Measurements from ENCODE around the gene C10orf105.

C10orf105 gene, protein sequence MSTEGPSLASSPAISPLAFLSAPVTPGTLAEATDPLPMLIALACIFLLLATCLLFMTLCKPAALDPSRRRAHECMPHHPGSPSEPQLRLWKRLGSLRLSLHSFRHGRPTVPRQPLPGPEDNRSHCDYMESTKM

DNA sequence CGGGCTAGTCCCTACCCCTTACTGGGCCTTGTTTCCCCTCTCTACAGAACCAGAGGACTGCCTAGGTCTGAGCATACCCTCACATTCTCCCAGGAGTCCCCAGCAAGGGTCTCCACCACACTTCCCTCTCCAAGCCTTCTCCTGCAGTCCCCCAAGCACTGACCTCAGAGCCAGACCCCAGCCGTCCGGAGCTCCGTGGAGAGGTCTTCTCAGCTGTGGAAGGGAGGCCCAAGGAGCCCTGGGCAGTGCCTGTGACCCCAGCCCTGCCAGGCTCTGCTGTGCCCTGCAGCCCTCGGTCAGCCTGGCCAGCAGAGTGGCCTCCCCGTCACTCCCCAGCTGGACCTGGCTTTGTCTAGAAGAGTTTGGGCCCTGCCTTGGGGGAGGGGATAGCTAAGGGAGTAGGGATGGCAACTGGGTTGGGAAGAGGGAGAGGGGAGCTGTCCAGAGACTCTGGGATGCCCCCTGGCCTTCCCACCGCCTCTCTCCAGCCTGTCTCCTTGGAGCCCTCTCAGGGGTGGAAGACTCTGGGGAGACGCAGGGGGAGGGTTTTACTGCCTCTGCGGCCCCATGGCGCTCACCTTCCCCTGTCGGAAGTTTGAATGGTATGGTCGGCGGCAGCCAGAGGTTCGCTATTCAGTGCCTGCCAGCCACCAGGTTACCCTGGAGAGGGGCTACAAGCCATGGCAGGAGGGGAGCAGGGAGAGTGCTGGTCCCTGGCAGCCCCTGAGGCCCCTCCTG is at the start of gene C10orf105:
Gene C10orf105 (minus strand): TSS at position 315 of the 738 bp plus-strand sequence. CDS start 3,441 bp downstream, outside the sequence.
- DNase-seq (ENCODE audit: low read depth) = no peak

DNA sequence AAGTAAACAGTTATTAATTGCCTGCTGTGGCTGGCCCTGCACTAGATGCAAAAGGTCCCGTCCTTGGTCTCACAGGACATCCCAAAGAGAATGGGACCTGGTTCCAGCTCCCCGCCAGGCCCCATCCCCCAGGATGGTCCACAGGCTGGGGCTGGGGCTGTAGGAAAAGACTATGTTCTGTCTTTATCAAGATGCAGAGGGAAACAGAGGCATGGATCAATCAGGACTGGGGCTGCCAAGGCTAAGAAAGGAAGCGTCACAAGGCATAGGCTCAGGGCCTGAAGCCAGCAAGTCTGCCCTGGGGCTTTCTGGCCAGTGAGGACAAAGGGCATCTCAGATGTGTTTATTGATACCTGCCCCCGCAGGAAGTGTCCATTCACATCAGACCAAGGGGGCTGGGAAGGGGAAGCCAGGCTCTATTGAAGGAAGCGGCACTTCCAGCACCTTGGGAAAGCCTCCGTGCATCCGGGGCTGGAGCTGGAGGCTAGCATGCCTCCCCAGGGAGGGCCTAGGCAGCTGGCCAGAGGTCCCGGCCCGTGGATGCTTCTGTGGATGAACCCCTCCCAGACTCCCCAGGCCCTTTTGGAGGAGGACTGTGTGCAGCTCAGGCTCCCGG is 48.0 kb upstream of the C10orf105 start:
- no peak for DNase-seq (ENCODE audit: low read depth)

DNA sequence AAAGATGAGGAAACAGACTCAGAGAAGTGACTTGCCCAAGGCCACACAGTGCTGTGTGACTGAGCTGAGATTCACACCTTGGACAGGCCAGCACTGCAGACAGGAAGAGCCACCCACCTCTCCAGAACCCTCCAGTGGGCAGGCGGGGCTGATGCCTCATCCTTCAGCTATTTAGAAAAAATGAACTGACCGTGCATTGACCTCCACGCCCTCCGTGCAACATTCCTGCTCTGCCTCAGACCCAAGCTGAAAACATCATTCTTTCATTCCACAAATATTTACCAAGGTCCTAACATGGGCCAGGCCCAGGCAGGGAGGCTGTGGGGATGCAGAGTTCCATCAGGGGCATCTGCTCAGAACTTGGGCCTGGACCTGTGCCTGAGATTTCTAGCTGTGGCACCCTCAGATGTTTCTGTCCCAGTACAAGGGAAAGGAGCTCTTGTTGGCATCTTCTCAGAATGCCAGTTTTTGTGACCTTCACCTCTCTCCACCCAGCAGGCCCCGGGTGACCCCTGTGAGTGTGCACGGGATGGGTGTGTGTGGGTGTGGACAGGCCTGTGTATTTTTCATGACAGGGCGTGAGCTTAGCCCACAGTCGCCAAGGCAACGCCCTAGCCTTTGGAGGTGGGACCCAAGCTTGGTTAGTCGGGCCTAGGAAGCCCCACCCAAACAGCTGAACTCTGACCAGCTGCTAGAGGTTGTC is 47.3 kb upstream of the C10orf105 start:
- DNase-seq (ENCODE audit: low read depth) = peak; percentile 94

DNA sequence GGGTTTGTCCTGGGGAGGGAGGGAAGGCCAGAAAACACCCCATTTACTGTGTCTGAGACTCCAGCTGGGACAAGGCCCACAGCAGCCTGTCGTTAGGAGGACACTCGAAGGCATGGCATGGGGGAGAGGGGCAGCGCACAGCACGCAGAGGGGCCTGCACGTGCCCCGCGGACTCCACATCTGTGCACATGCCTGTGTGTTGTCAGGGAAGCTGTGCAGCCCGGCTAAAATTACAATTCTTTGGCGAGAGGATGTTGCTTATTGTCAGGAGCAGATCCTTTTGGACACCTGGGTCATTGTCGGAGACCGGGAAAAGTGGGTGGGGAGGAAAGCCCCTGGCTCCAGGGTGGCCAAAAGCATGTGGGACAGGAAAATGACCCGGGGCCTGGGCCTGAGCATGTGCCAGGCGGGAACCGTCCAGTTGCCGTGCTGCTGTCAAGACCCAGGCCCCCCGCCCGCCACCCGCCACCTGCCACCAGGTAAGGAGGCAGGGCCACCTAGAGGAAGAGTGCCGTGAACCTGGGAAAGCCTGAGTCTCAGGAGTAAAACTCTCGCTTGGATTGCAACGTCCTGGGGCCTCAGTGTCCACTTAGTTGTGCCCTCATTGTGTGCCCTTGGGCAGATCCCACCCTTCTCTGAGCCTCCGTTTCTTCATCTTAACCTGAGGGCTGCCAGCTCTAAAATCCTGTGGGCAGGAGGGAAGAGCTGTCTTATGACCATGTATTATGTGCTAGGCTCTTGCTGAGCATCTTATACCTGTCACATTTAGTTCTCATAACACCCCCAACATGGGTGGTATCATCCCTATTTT is 46.5 kb upstream of the C10orf105 start:
- DNase-seq (ENCODE audit: low read depth) = no peak

DNA sequence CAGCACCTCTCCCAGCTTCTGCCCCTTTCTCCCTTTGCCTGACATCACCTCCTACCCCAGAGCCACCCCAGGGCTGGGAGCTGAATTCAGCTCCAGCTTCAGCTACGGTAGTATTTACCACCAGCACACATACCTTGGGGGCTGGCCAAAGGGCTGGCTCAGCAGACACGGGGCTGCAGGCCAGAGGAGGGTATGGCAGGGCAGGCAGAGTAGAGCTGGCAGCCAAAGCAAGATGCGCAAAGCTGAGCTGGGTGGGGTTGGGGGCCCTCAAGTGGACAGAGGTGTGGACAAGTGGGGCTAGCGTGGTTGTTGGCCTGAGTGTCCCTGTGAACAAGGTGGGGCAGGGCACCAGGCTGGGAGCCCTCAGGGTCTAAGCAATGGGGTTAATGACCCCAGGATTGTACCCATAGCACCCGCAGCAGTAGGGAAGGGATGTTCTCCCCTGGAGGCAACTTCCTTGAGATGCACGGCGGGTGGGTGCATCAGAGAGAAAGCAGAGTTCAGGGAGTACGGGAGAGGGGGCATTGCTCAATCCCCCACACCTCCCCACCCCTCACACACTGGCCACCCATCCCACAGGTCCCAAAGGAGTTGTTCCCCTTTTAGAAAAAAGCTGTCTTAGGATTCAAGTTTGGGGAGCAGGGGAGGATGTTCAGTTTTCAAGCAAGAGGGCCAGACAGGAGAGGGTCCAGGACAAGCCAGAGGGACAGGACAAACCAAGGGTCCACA is 45.8 kb upstream of the C10orf105 start:
- DNase-seq (ENCODE audit: low read depth) = no peak

DNA sequence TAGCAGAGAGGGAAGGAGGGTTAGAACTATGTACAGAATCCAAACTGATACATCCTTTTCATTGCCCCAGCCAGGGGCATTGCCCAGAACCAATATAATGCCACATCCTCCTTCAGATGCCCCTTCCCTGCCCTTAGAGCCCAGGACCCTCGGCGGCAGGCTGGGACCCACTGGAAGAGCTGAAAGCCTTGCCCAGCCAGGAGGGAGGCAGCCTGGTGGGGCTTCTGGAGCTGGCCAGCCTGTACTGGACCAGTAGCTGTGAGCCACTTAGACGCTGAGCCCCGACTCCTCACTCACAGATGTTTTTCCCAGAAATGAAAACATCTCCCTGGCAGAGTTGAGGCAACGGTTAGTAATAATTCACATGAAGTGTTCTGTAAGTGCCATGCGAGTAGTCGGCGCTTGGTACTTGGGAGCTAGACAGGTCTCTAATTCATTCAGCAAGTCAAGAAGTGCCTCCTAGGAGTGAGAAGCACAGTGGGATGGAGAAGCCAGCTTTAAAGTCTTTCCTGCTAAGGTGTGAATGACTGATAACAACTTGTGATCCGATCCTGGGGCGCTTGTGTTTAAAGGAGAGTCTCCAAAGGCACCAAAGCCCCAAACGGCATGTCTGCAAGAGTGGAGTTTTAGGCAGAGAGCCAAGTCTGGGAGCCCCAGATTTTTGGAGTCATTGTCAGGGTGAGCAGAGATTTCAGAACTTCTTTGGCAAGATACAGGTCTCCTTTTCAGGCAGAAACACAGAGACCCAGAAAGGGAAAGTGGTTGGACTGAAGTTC is 44.0 kb upstream of the C10orf105 start:
- no peak for DNase-seq (ENCODE audit: low read depth)

DNA sequence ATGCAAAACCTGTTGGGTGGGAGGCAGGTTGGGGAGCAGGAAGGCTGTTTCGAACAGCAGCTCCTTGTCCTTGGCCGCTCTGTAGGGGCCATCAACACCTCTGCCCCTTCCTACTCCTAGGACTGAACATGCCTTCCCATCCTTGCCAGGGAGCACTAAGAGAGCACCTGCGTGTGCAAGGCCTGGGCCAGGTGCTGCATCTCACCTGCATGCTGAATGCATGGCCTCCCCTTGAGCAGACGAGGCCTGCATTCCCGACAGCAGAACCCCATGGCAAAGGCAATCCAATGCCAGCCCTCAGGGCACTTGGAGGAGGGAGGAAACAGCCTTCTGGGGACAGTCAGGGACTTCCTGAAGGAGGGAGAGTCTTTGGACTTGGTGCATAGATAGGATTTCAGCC is 42.7 kb upstream of the C10orf105 start:
- DNase-seq (ENCODE audit: low read depth) = no peak

DNA sequence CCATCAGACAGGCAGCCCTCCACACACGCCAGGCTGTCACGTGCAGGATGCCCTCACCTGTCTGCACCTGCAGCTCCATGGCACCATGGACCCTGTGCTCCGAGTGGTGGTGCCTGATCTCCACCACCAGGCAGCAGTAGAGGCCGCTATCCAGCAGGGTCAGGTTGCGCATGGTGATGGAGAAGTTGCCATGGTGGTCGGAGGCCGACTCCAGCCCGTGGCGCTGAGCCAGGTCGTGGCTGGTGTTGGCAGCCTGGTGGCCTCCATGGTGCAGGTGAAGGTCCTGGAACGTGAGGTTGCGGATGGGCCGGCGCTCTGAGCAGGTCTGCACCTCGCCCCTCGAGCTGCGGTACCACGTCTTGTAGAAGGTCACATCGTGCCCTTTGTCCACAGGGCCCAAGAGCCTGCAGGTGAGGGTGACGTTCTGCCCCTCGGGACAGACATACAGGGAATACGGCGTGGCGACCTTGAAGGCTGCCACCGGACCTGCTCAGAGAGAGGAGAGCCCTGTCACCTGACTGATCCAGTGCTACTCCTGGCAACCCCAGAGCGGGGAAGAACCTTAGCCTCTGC is 42.0 kb upstream of the C10orf105 start:
- no peak for DNase-seq (ENCODE audit: low read depth)

DNA sequence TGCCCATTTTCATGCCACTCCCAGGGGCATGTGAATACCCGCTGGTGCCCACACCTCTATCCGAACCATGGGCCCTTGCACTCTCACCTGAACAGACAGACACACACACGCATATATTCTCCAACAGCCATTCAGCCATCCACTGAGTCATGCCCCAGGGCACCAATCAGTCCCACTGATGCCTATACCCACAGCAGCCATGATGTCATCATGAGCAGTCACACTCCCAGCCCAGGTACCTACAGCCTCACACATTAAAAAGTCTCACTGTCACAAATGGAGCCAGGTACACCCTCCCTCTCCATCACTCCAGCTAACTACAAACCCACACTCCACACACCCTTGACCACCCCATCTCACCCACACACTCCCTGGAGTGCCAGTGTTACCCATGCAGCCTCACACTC is 41.5 kb upstream of the C10orf105 start:
- DNase-seq (ENCODE audit: low read depth) = no peak

DNA sequence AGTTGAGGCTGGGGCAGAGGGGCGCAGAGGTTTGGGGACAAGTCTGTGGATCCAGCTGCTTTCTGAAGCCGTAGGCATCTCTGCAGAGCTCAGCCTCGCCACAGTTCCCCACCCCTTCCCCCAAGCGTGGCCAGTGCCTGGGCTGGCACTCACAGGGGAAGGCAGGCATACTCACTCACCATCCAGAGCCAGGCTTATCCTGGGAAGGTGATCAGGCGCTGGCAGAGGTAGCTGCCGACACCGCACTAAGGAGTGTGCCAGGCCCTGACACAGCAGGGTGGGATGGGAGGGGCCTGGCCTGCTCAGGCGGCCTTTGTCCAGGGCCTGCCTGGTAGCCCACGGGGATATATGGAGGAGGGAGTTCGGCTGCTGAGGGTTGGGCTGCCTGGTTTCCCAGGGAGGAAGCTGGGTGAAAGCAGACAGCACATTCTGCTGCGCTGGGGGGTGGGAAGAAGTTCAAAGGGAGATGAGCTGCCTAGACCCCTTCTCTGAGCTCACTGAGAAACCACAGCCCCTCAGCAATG is 37.9 kb upstream of the C10orf105 start:
- no peak for DNase-seq (ENCODE audit: low read depth)

DNA sequence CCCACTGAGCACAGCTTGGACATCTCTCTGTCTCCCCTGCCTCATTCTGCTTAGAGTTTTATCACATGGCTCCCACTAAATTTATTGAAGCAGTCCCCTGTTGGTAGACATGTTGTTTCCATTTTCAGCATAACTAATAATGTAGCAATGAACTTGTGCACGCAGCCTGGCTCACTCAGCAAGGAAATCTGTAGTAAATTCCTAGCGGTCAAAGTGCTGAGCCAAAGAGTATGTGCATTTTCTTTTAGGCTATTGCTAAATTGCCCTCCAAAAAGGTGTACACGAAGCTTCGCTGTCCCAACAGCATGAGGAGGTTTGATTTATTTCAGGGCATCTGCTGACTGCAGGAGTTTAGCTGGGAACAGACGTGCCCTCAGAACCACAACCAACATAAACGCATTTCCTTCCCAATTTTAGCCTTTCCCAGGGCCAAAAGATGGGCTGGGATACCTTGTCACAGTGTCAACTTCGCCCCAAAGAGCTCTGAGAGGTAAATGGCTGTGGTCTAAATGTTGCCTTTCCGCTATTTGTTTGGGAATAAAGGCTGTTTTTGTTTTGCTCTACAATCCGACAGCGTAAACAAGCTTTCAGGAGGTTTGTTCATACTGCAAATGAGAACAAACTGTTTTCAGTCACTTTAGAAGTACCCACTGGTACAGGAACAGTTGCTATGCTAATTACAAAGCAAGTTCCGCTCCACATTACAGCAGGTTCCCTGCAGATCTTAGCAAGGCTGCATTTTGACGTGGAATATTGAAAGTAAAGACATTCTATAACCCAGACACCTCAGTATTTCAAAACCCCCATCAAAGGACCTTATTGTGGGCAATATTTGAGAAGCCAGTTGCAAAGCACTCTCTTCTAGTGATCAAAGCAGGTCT is 37.0 kb upstream of the C10orf105 start:
- DNase-seq (ENCODE audit: low read depth) = no peak

DNA sequence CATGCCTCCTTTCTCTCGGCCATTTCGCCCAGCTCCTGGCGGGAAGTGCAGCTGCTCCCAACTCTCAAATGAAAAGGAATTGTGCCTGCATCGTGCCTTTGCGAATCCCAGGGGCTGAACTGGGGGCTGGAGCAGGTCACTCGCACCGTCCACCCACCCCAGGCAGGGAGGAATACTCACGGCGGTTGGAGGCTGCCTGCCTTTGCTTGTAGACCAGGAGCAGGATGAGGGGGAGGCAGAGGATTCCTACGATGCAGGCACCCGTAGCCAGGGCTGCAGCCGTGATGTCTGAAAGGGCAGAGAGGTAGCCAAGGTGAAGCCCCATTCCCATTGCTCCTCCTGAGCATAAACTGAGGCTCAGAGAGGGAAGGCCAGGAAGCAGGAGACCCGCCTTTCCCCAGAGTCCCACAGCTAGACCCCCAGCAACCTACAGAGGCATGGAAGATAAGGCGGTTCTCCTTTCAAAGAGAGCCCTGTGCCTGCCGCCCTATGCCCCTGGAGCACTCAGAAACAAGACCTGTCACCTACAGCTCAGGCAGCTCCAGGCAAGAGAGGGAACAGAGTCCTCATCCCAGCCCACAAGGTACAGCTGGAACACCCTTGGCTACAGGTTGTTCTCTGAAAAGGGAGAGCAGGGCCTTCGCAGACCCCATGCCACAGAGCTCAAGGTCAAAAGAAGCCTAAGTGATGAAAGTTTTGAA is 35.8 kb upstream of the C10orf105 start:
- no peak for DNase-seq (ENCODE audit: low read depth)

DNA sequence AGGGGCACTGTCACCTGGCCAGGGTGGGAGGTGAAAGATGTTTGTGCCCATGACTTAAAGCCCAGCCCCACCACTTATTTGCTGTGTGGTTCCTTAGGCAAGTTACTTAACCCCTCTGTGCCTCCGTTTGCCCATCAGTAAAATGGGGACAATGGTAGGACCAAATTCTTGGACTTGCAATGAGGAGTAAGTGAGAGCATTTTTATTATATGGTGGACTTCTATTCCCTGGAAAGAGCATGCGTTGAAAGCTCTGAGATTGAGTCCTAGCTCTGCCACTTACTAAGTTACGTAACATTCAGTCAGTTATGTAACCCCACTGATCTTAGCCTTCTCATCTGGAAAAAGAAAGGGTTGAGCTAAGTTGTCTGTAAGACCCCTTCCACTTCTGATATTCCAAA is 35.0 kb upstream of the C10orf105 start:
- DNase-seq (ENCODE audit: low read depth) = no peak

DNA sequence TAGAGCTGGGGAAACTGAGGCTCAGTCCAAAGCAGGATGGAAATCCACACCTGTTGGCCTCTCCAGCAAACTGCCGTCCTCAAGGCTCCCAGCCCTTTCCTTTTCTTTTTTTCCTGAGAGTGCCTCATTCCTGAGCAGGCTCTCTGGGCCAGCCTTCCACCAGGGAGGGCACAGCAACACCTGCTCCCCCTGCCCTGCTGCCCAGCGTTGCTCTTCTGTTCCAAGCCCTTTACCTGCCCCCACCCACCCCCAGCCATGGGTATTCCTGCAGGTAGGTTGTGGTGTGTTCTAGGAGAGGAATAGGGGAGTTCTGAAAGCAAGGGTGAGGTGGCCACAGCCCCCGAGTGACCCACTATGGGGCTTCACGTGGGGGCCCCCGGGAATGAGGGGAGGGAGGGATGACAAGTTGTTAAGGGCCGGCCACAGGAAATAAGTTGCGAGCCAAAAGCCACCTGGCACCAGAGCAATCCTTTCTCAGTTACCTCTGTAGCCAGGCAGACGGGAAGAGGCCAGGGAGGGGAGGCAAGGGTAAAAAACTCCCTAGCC is 34.5 kb upstream of the C10orf105 start:
- DNase-seq (ENCODE audit: low read depth) = no peak

DNA sequence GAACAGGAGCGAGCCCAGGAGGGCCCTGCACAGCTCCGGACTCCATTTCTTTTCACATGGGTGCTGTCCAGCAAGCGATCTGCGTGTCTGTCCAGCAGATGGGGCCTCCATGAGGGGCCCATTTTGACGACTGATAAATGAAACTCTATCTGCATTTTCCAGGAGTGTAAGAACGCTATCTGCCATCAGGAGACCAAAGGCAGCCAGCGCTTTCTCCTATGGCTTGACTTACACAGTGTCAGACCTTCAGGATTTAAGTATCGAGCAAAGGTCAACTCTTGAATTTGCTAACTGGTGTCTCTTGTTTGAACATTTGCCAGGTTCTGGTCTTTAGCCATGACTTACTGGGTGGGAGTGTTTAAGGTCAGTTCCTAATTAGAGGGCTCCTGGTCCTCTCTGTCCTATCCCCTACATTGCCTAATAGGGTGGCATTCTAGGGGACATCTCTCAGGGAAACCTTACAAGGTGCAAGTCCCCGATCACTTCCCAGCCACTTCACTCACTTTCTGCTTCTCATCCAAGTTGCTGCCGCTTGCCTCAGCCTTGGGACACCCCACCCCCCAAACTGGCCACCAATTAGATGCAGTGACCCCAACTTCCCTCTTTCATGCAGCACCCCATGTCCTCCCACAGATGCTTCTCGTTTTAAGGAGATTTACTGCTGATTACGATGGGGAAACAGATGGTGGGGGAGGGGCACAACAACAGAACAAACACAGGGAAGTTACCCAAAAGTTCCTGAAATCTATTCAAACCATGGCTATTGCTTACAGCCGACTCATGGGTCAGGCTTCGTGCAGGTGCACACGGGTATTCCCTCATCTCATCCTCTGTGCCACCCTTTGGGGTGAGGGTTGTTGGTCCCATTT is 33.7 kb upstream of the C10orf105 start:
- DNase-seq (ENCODE audit: low read depth) = no peak

DNA sequence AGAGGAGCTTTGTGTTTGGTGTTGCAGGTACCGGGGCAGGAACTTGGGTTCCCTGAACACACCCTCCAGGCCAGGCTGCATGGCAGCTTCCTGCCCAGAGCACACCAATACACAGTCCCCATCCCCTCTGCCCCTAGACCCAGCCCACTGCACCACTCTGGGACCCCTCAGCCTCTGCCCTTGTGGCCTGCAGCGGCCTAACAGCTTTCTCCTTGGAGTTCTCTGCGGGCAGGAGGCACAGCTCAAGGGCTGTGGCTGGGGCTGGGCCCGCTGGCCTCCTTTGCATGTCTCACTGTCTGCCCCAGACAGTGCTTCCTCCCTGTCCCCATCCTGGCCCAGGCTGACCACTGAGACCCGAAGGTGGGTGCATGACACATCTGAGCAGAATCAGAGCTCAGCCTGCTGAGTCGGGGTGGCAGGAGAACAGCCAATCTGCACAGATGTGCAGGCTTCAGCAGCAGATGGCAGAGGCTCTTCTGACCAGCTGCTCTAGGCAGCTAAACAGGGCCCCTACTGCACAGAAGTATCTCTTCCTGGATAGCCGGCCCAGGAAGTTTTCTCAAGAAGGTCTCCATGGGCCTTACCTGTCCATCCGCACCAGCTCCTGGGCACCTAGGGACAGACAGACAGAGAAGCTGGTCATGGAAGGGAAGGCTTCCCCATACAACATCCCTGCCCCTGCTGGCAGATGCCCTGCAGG is 33.0 kb upstream of the C10orf105 start:
- DNase-seq (ENCODE audit: low read depth) = no peak

All from non-pigmented ciliary epithelial cell (primary cell).